NCI-H526 treated with DMSO at 0.1 percent for 48 hours (cell line): Measurements from ENCODE around the gene ITGB4.

ENCODE experiments used
- DNase-seq: peaks from one replicate; lab custom pipeline; 2025; lab: John Stamatoyannopoulos, UW

ITGB4 gene

GRCh38 chr17:75791254-75791653, 70.0 kb downstream of the ITGB4 start:
- no peak for DNase-seq

- no peak for DNase-seq
Observed at GRCh38 chr17:75793460-75793859, 72.2 kb downstream of the ITGB4 start.

- no peak for DNase-seq
Observed at GRCh38 chr17:75795820-75796607, 74.8 kb downstream of the ITGB4 start.

- no peak for DNase-seq
Observed at GRCh38 chr17:75799402-75799801, 78.1 kb downstream of the ITGB4 start.

- DNase-seq = no peak
Observed at GRCh38 chr17:75803883-75804282, 82.6 kb downstream of the ITGB4 start.

- DNase-seq = no peak
Observed at GRCh38 chr17:75806822-75807500, 85.7 kb downstream of the ITGB4 start.
